OCI-LY1 (cell line): ENCODE results near the gene RELL1.

Experiments used
- CTCF ChIP-seq: fragments of 200-600 bp; sonication (generic), shearing (Covaris generic); IDR thresholded peaks from 2 replicates; pipeline ENCODE4 v1.5.1; 2017; ENCODE audit warnings: mild to moderate bottlenecking, antibody characterized with exemption, low read length, moderate library complexity, mixed read lengths
- EZH2 ChIP-seq: fragments of 200-600 bp; sonication (generic), shearing (Covaris generic); IDR thresholded peaks from 2 replicates; pipeline ENCODE4 v1.8.0; 2017; ENCODE audit warnings: borderline replicate concordance, mixed run types, mild to moderate bottlenecking, antibody characterized with exemption, low read length, moderate library complexity, mixed read lengths

GRCh38 chr4:37584493-37585060 lies 101.6 kb downstream of the RELL1 start:
- TF ChIP-seq CTCF = no peak
- no peak for TF ChIP-seq EZH2
